Lung (tissue), 12 donors: Measurements from ENCODE around the gene CD300E. TPM values are rescaled to one million over a fixed set of nuclear protein-coding genes. Genes with fewer than 3 reads are reported as not detected.

Experiments
- ATAC-seq: fragments of 200-7000 bp; cut with Tn5 transposase; one replicate; pipeline ENCODE4 v1.9.1; 2020; ENCODE audit warnings: moderate number of reproducible peaks; ENCODE audit not compliant: insufficient read depth, low FRiP score
- DNase-seq, 3 donors: peaks; one replicate each; pipeline ENCODE4 v3.0.0-alpha.2; 2013 to 2017
- H3K27ac ChIP-seq, 2 donors: one replicate each; pipeline ENCODE4 v1.5.1; 2013; ENCODE audit warnings: mild to moderate bottlenecking in 2 of 2, moderate library complexity in 2 of 2, control low read depth in 1 of 2, inconsistent platforms in 1 of 2, low read depth in 1 of 2, low read length in 1 of 2
- H3K27me3 ChIP-seq, 3 donors: one replicate each; pipeline ENCODE4 v1.5.1; 2013; ENCODE audit warnings: low read length in 2 of 3; ENCODE audit not compliant: control insufficient read depth in 3 of 3, insufficient read depth in 3 of 3
- H3K36me3 ChIP-seq, 4 donors: one replicate each; pipeline ENCODE4 v1.5.1; 2013; ENCODE audit warnings: low read length in 4 of 4, mild to moderate bottlenecking in 1 of 4, moderate library complexity in 1 of 4; ENCODE audit not compliant: control insufficient read depth in 4 of 4, insufficient read depth in 4 of 4
- H3K4me1 ChIP-seq, 5 donors: one replicate each; pipeline ENCODE4 v1.5.1; 2013; ENCODE audit warnings: low read length in 5 of 5, mild to moderate bottlenecking in 2 of 5, moderate library complexity in 1 of 5; ENCODE audit not compliant: control insufficient read depth in 5 of 5, insufficient read depth in 5 of 5
- H3K4me3 ChIP-seq: one replicate; pipeline ENCODE4 v1.5.1; 2013; ENCODE audit warnings: mild to moderate bottlenecking, control low read depth, moderate library complexity
- H3K9ac ChIP-seq, 2 donors: one replicate each; pipeline ENCODE4 v1.5.1; 2013; ENCODE audit warnings: low read length in 2 of 2, control low read depth in 1 of 2; ENCODE audit not compliant: insufficient read depth in 1 of 2
- H3K9me3 ChIP-seq, 4 donors: one replicate each; pipeline ENCODE4 v1.5.1; 2013; ENCODE audit warnings: low read length in 3 of 4, mild to moderate bottlenecking in 1 of 4, moderate library complexity in 1 of 4; ENCODE audit not compliant: control insufficient read depth in 4 of 4, insufficient read depth in 3 of 4
- WGBS, 2 donors: extraction: QIAGEN DNeasy Blood & Tissue Kit; methylation state at CpG; one replicate each; pipeline ENCODE4 v1.1.7; 2013; 5-methylcytosine and 5-hydroxymethylcytosine counted together
- polyA plus RNA-seq, 2 donors: library from polyadenylated mRNA; stranded (reverse); fragments of 200-250 nt; gene quantifications; one replicate each; pipeline ENCODE4 v1.2.1, GENCODE V29; 2013
- total RNA-seq, 2 donors: library from RNA; depleted of rRNA in 1 of 2; stranded (reverse); fragments of >200 nt in 1 of 2; gene quantifications; one replicate each; pipeline ENCODE4 v1.2.1, GENCODE V29; 2014 to 2021
- TF ChIP-seq, protein P1 (sequence below): IDR thresholded peaks from 2 replicates; pipeline ENCODE4 v1.5.1; 2012; ENCODE audit warnings: mild to moderate bottlenecking; ENCODE audit errors: control extremely low read depth, extremely low read depth
- donor health status: control.
- donor health status: control.
- donor health status: Bipolar disorder and iron deficiency.
- donor health status: healthy.
- donor health status: DM: yes; HTN: yes; CAD: no.

CD300E gene
- total and polyA plus RNA-seq, 4 donors = 3.4 to 81.6 (median 11.2) TPM

DNA sequence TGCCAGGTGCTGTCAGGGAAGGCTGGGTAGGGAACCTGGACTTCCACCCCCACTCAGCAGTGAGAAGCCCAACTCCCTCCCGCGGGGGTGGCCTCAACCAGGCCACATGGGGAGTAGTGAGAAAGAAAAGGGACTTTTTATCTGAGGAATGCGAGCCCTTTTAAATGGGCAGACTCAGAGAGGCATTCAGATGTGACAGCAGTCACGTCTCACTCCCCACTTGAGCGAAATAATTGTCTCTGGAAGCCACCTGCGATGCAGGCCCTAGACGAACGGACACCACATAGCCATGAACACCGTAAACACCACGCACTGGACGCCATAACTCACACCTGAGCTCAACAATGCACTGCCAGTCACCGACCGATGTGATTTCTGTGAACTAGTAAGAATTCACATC, 11.9 kb upstream of the CD300E start:
- TF ChIP-seq, protein P1, sequence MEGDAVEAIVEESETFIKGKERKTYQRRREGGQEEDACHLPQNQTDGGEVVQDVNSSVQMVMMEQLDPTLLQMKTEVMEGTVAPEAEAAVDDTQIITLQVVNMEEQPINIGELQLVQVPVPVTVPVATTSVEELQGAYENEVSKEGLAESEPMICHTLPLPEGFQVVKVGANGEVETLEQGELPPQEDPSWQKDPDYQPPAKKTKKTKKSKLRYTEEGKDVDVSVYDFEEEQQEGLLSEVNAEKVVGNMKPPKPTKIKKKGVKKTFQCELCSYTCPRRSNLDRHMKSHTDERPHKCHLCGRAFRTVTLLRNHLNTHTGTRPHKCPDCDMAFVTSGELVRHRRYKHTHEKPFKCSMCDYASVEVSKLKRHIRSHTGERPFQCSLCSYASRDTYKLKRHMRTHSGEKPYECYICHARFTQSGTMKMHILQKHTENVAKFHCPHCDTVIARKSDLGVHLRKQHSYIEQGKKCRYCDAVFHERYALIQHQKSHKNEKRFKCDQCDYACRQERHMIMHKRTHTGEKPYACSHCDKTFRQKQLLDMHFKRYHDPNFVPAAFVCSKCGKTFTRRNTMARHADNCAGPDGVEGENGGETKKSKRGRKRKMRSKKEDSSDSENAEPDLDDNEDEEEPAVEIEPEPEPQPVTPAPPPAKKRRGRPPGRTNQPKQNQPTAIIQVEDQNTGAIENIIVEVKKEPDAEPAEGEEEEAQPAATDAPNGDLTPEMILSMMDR = no peak
- Histone ChIP-seq H3K4me3 (no peak overlapping the region), H3K9me3 (peaks cover 0 to 4% (median 0%) of the 10 kb centered on the region in 4 donors), H3K27me3 (peaks cover 0 to 15% (median 4%) of the 10 kb centered on the region in 3 donors), H3K9ac (no peak overlapping the region), H3K4me1 (no peaks in the 10 kb centered on the region), H3K27ac (no peak overlapping the region), H3K36me3 (no peaks in the 10 kb centered on the region)
- ATAC-seq (no peak), DNase-seq (no peak)
- 56 to 77% methylated on average over 13 of the region's 13 CpGs for WGBS, 2 donors

DNA sequence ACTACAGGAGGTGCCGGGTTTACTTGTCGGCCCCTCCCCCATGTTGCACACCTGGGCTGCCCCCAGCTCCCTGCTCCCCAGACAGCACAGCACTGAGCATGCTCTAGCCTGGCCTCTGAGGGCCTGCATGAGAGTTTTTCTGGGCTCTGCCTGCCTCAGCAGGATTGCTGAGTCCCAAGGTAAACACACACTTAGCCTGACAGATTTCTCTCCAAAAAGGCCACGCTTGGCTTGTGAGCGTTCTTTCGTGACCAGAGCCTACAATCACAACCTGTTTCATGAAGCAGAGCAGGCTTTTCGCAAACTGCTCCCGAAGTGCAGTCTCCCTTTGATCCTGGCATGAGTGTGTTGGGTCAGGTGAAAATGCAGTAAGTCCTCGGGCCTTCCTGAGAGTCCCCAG, 9.8 kb upstream of the CD300E start:
- ATAC-seq (no peak), DNase-seq (peak in 1 of 3 donors; percentile 37)
- Histone ChIP-seq H3K36me3 (no peaks in the 10 kb centered on the region), H3K9me3 (peaks cover 0 to 4% (median 0%) of the 10 kb centered on the region in 4 donors), H3K27ac (no peak overlapping the region), H3K4me3 (no peak overlapping the region), H3K9ac (no peak overlapping the region), H3K27me3 (peaks cover 0 to 8% (median 4%) of the 10 kb centered on the region in 3 donors), H3K4me1 (no peaks in the 10 kb centered on the region)
- TF ChIP-seq, protein P1 = no peak
- WGBS, 2 donors = 70 to 82% methylated on average over 8 of the region's 8 CpGs

DNA sequence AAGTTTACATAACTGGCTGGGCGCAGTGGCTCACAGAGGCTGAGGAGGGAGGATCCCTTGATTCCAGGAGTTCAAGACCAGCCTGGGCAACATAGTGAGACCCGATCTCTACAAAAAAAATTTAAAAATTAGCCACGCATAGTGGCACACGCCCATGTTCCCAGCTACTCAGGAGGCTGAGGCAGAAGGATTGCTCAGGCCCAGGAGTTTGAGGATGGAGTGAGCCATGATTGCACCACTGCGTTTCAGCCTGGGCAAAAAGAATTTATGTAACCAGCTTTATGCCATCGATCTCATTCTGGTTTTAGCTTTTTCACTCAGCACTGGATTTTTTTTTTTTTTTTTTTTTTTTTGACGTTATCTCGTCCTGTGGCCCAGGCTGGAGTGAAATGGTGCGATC, 9.1 kb upstream of the CD300E start:
- Histone ChIP-seq H3K27me3 (peaks cover 0 to 6% (median 4%) of the 10 kb centered on the region in 3 donors), H3K27ac (no peak overlapping the region), H3K4me3 (no peak overlapping the region), H3K9ac (no peak overlapping the region), H3K9me3 (peaks cover 0 to 7% (median 0%) of the 10 kb centered on the region in 4 donors), H3K4me1 (no peaks in the 10 kb centered on the region), H3K36me3 (no peaks in the 10 kb centered on the region)
- TF ChIP-seq, protein P1 = no peak
- WGBS, 2 donors = 82 to 88% methylated on average over 9 of the region's 9 CpGs
- ATAC-seq (no peak), DNase-seq (no peak)
